H9 (cell line): Measurements from ENCODE around the gene TPBGL. TPM values are rescaled to one million over a fixed set of nuclear protein-coding genes. Genes with fewer than 3 reads are reported as not detected.

Experiments
- DNase-seq: peaks from one replicate; pipeline ENCODE4 v3.0.0-alpha.2; 2017
- H2AFZ ChIP-seq: one replicate; pipeline ENCODE4 v1.6.1; 2013; ENCODE audit warnings: mild to moderate bottlenecking, low read length, control low read depth, moderate library complexity
- H2AK5ac ChIP-seq: 2 replicates; pipeline ENCODE4 v1.6.1; 2013; ENCODE audit warnings: low read length, control low read depth, mixed read lengths; ENCODE audit not compliant: insufficient read length
- H2BK120ac ChIP-seq: one replicate; pipeline ENCODE4 v1.6.1; 2013; ENCODE audit warnings: low read depth, mild to moderate bottlenecking, low read length, control low read depth, inconsistent platforms; ENCODE audit not compliant: poor library complexity, severe bottlenecking
- H2BK12ac ChIP-seq: 2 replicates; pipeline ENCODE4 v1.6.1; 2013; ENCODE audit warnings: low read length, control low read depth, mixed read lengths, low read depth; ENCODE audit not compliant: insufficient read length
- H2BK15ac ChIP-seq: 2 replicates; pipeline ENCODE4 v1.6.1; 2013; ENCODE audit warnings: low read depth, low read length, control low read depth
- H2BK20ac ChIP-seq: one replicate; pipeline ENCODE4 v1.6.1; 2013; ENCODE audit warnings: low read depth, mild to moderate bottlenecking, low read length, control low read depth, inconsistent platforms; ENCODE audit not compliant: poor library complexity, severe bottlenecking
- H2BK5ac ChIP-seq: 2 replicates; pipeline ENCODE4 v1.6.1; 2013; ENCODE audit warnings: low read length, control low read depth, mixed read lengths; ENCODE audit not compliant: insufficient read length
- H3K14ac ChIP-seq: 2 replicates; pipeline ENCODE4 v1.6.1; 2013; ENCODE audit warnings: low read length, control low read depth; ENCODE audit not compliant: insufficient read depth
- H3K18ac ChIP-seq: 2 replicates; pipeline ENCODE4 v1.6.1; 2013; ENCODE audit warnings: low read depth, mild to moderate bottlenecking, mixed read lengths, low read length, control low read depth; ENCODE audit not compliant: insufficient read length
- H3K23ac ChIP-seq: 2 replicates; pipeline ENCODE4 v1.6.1; 2013; ENCODE audit warnings: low read length, control low read depth, mixed read lengths, low read depth; ENCODE audit not compliant: insufficient read length
- H3K23me2 ChIP-seq: 2 replicates; pipeline ENCODE4 v1.6.1; 2013; ENCODE audit warnings: low read depth, mild to moderate bottlenecking, mixed read lengths, low read length, control low read depth; ENCODE audit not compliant: insufficient read length, poor library complexity, severe bottlenecking
- H3K27ac ChIP-seq: 2 replicates; pipeline ENCODE4 v1.5.1; 2013; ENCODE audit warnings: low read length, control low read depth, mixed read lengths, low read depth; ENCODE audit not compliant: insufficient read length
- H3K27me3 ChIP-seq: 2 replicates; pipeline ENCODE4 v1.6.1; 2013; ENCODE audit warnings: low read length, control low read depth, inconsistent platforms; ENCODE audit not compliant: insufficient read depth
- H3K4ac ChIP-seq: 2 replicates; pipeline ENCODE4 v1.6.1; 2013; ENCODE audit warnings: low read depth, mild to moderate bottlenecking, control low read depth, inconsistent platforms, low read length, moderate library complexity
- H3K4me1 ChIP-seq: 2 replicates; pipeline ENCODE4 v1.6.1; 2013; ENCODE audit warnings: low read length, control low read depth, inconsistent platforms; ENCODE audit not compliant: insufficient read depth
- H3K4me2 ChIP-seq: 2 replicates; pipeline ENCODE4 v1.6.1; 2013; ENCODE audit warnings: low read length, control low read depth, mixed read lengths; ENCODE audit not compliant: insufficient read length, insufficient read depth
- H3K56ac ChIP-seq: 2 replicates; pipeline ENCODE4 v1.6.1; 2013; ENCODE audit warnings: low read depth, mild to moderate bottlenecking, mixed read lengths, low read length, control low read depth; ENCODE audit not compliant: insufficient read length
- H3K79me1 ChIP-seq: 2 replicates; pipeline ENCODE4 v1.6.1; 2013; ENCODE audit warnings: low read depth, mild to moderate bottlenecking, moderate library complexity, low read length, control low read depth, inconsistent platforms; ENCODE audit not compliant: insufficient read depth, poor library complexity, severe bottlenecking
- H3K79me2 ChIP-seq: 2 replicates; pipeline ENCODE4 v1.6.1; 2013; ENCODE audit warnings: low read length, control low read depth, inconsistent platforms; ENCODE audit not compliant: insufficient read depth
- H3K9ac ChIP-seq: 2 replicates; pipeline ENCODE4 v1.6.1; 2013; ENCODE audit warnings: low read length, control low read depth, mixed read lengths; ENCODE audit not compliant: insufficient read length; ENCODE audit errors: extremely low read depth
- H3K9me3 ChIP-seq: one replicate; pipeline ENCODE4 v1.6.1; 2013; ENCODE audit warnings: low read depth, low read length, inconsistent platforms; ENCODE audit not compliant: control insufficient read depth
- H3T11ph ChIP-seq: one replicate; pipeline ENCODE4 v1.6.1; 2013; ENCODE audit warnings: mild to moderate bottlenecking, low read length, control low read depth, inconsistent platforms
- H4K20me1 ChIP-seq: one replicate; pipeline ENCODE4 v1.6.1; 2013; ENCODE audit not compliant: control insufficient read depth, insufficient read length, insufficient read depth
- H4K5ac ChIP-seq: 2 replicates; pipeline ENCODE4 v1.6.1; 2013; ENCODE audit warnings: low read depth, mild to moderate bottlenecking, mixed read lengths, low read length, control low read depth; ENCODE audit not compliant: insufficient read length
- H4K8ac ChIP-seq: replicated peaks from 2 replicates; pipeline ENCODE4 v1.6.1; 2013; ENCODE audit warnings: low read length, control low read depth, mixed read lengths, low read depth; ENCODE audit not compliant: insufficient read length
- H4K91ac ChIP-seq: 2 replicates; pipeline ENCODE4 v1.6.1; 2013; ENCODE audit warnings: low read depth, mild to moderate bottlenecking, moderate library complexity, mixed read lengths, low read length, control low read depth; ENCODE audit not compliant: insufficient read length
- H3K27ac Mint-ChIP-seq, 3 experiments: 2 replicates in 2 of 3; 3 replicates in 1 of 3; pipeline ENCODE4 v1.8.0; 2020 to 2021; ENCODE audit warnings: mixed read lengths in 3 of 3, mild to moderate bottlenecking in 1 of 3, moderate library complexity in 1 of 3
- H3K27me3 Mint-ChIP-seq: 2 replicates; pipeline ENCODE4 v1.8.0; 2021; ENCODE audit warnings: low read depth, mild to moderate bottlenecking, moderate library complexity, mixed read lengths
- H3K36me3 Mint-ChIP-seq, 3 experiments: 2 replicates in 2 of 3; 3 replicates in 1 of 3; pipeline ENCODE4 v1.8.0; 2020 to 2021; ENCODE audit warnings: low read depth in 3 of 3, mixed read lengths in 3 of 3; ENCODE audit not compliant: insufficient read depth in 1 of 3
- H3K4me1 Mint-ChIP-seq, 2 experiments: 2 replicates each; pipeline ENCODE4 v1.8.0; 2020; ENCODE audit warnings: mixed read lengths in 2 of 2
- H3K4me3 Mint-ChIP-seq, 2 experiments: 2 replicates in 1 of 2; 3 replicates in 1 of 2; pipeline ENCODE4 v1.8.0; 2020 to 2021; ENCODE audit warnings: mild to moderate bottlenecking in 2 of 2, mixed read lengths in 2 of 2, moderate library complexity in 1 of 2
- H3K9me3 Mint-ChIP-seq, 2 experiments: 2 replicates in 1 of 2; 3 replicates in 1 of 2; pipeline ENCODE4 v1.8.0; 2020; ENCODE audit warnings: mild to moderate bottlenecking in 2 of 2, mixed read lengths in 2 of 2, moderate library complexity in 1 of 2
- CTCF ChIP-seq: fragments of 200-600 bp; sonication (generic); conservative IDR thresholded peaks from 3 replicates; pipeline ENCODE4 v1.8.0; 2021; ENCODE audit warnings: antibody characterized with exemption, mild to moderate bottlenecking
- WGBS: extraction: QIAGEN DNeasy Blood & Tissue Kit; methylation state at CpG from one replicate; pipeline ENCODE4 v1.1.7; 2013; ENCODE audit warnings: missing lambda C conversion rate, low lambda C conversion rate, mixed read lengths; ENCODE audit not compliant: insufficient read length; ENCODE audit errors: extremely low coverage; 5-methylcytosine and 5-hydroxymethylcytosine counted together
- total RNA-seq: library from RNA; stranded (reverse); gene quantifications from 2 replicates; pipeline ENCODE4 v1.2.1, GENCODE V29; 2021

TPBGL gene
- total RNA-seq, 1 experiment from 2014 or later = 0.61 TPM

- Histone ChIP-seq H3K56ac (no peak overlapping the region), H3K27me3 (no peaks in the 10 kb centered on the region), H4K5ac (no peak overlapping the region), H2AFZ (no peak overlapping the region), H2BK12ac (no peak overlapping the region), H4K8ac (no peak overlapping the region), H3K23ac (no peak overlapping the region), H3K9ac (no peak overlapping the region), H3K9me3 (no peaks in the 10 kb centered on the region), H3K4ac (no peak overlapping the region), H4K91ac (no peak overlapping the region), H3K27ac (no peak overlapping the region), H3K79me1 (no peaks in the 10 kb centered on the region), H2BK120ac (no peak overlapping the region), H2AK5ac (no peak overlapping the region), H3K4me2 (no peak overlapping the region), H3K18ac (no peak overlapping the region), H3K79me2 (no peaks in the 10 kb centered on the region), H4K20me1 (no peaks in the 10 kb centered on the region), H2BK5ac (no peak overlapping the region), H3K4me1 (no peaks in the 10 kb centered on the region; the same call in 1 of the 2 replicates), H3K14ac (no peak overlapping the region; the same call in 1 of the 2 replicates), H2BK15ac (no peak overlapping the region), H2BK20ac (no peak overlapping the region), H3T11ph (no peak overlapping the region), H3K23me2 (no peaks in the 10 kb centered on the region)
- Mint-ChIP-seq H3K27ac (no peak overlapping the region), H3K27me3 (no peaks in the 10 kb centered on the region; the same call in 1 of the 2 replicates), H3K4me1 (peaks cover 20 to 32% of the 10 kb centered on the region in 2 experiments), H3K36me3 (no peaks in the 10 kb centered on the region), H3K9me3 (no peaks in the 10 kb centered on the region), H3K4me3 (no peak overlapping the region)
- DNase-seq = no peak
- no CpG with 5 or more reads among the region's 7 CpGs for WGBS
- TF ChIP-seq CTCF = no peak
Measured at GRCh38 chr11:75195167-75195962, 45.2 kb upstream of the TPBGL start.
